PC-3 (cell line): ENCODE results near the gene RNF121. TPM values are rescaled to one million over a fixed set of nuclear protein-coding genes. Genes with fewer than 3 reads are reported as not detected.

Experiments
- ATAC-seq: fragments of 200-7000 bp; cut with Tn5 transposase; 2 replicates; pipeline ENCODE4 v1.9.1; 2020; ENCODE audit warnings: mild to moderate bottlenecking, moderate library complexity
- BruUV-seq: library from RNA; stranded (reverse); fragments of 400-500 nt; replicated peaks from 2 replicates; lab custom pipeline; 2021; lab: Mats Ljungman, UMichigan
- CTCF ChIA-PET: fragments of 300-600 bp; sonication (Branson Sonifier 250); formaldehyde crosslinking; loops from one replicate; lab custom pipeline; 2022; ENCODE audit warnings: antibody characterized with exemption; lab: Charles Lee
- POLR2A ChIA-PET: fragments of 300-600 bp; sonication (Branson Sonifier 250); formaldehyde crosslinking; loops from one replicate; lab custom pipeline; 2022; ENCODE audit warnings: antibody characterized with exemption; ENCODE audit not compliant: unreplicated experiment; lab: Charles Lee
- DNase-seq: peaks from one replicate; pipeline ENCODE4 v3.0.0-alpha.2; 2015
- H2AFZ ChIP-seq: fragments of 300-600 bp; sonication (generic); 2 replicates; pipeline ENCODE4 v1.6.0; 2016; ENCODE audit warnings: antibody characterized with exemption, low read length
- H3F3A ChIP-seq: fragments of 300-600 bp; sonication (generic); one replicate; pipeline ENCODE4 v1.6.0; 2017; ENCODE audit warnings: antibody characterized with exemption, low read length, control low read depth, mild to moderate bottlenecking; ENCODE audit not compliant: unreplicated experiment
- H3K27ac ChIP-seq: fragments of 300-600 bp; sonication (generic); 2 replicates; pipeline ENCODE4 v1.5.1; 2016; ENCODE audit warnings: mild to moderate bottlenecking, low read length
- H3K27me3 ChIP-seq: fragments of 300-600 bp; sonication (generic); 2 replicates; pipeline ENCODE4 v1.6.1; 2016; ENCODE audit warnings: low read length, mixed read lengths
- H3K36me3 ChIP-seq: fragments of 300-600 bp; sonication (generic); 2 replicates; pipeline ENCODE4 v1.6.1; 2016; ENCODE audit warnings: low read depth, mixed run types, low read length, mixed read lengths
- H3K4me1 ChIP-seq: fragments of 300-600 bp; sonication (generic); 2 replicates; pipeline ENCODE4 v1.5.1; 2016; ENCODE audit warnings: low read length; ENCODE audit not compliant: insufficient read depth
- H3K4me2 ChIP-seq: fragments of 300-600 bp; sonication (generic); 2 replicates; pipeline ENCODE4 v1.6.0; 2016; ENCODE audit warnings: low read length
- H3K4me3 ChIP-seq: fragments of 300-600 bp; sonication (generic); 2 replicates; pipeline ENCODE4 v1.5.1; 2016; ENCODE audit warnings: mild to moderate bottlenecking, low read length, mixed read lengths
- H3K79me2 ChIP-seq: fragments of 300-600 bp; sonication (generic); 2 replicates; pipeline ENCODE4 v1.6.1; 2017; ENCODE audit warnings: low read length, mixed read lengths
- H3K9ac ChIP-seq: fragments of 300-600 bp; sonication (generic); 2 replicates; pipeline ENCODE4 v1.6.0; 2016; ENCODE audit warnings: mild to moderate bottlenecking, low read length
- H3K9me2 ChIP-seq: fragments of 300-600 bp; sonication (generic); replicated peaks from 2 replicates; pipeline ENCODE4 v1.6.1; 2016; ENCODE audit warnings: mixed run types, low read length, mixed read lengths
- H3K9me3 ChIP-seq: fragments of 300-600 bp; sonication (generic); 2 replicates; pipeline ENCODE4 v1.6.1; 2016; ENCODE audit warnings: low read length, mixed read lengths
- H4K20me1 ChIP-seq: fragments of 300-600 bp; sonication (generic); 2 replicates; pipeline ENCODE4 v1.6.1; 2016; ENCODE audit warnings: low read length, mixed read lengths
- EZH2 ChIP-seq: fragments of 300-600 bp; sonication (generic); IDR thresholded peaks from one replicate; pipeline ENCODE4 v1.6.1; 2017; ENCODE audit warnings: antibody characterized with exemption, mild to moderate bottlenecking, low read length; ENCODE audit not compliant: unreplicated experiment
- EZH2phosphoT487 ChIP-seq: fragments of 300-600 bp; sonication (generic); IDR thresholded peaks from 2 replicates; pipeline ENCODE4 v1.6.1; 2018; ENCODE audit warnings: mild to moderate bottlenecking, antibody characterized with exemption, low read length, borderline replicate concordance
- intact Hi-C: fragments of 100-400 bp; cut with micrococcal nuclease; formaldehyde crosslinking; loops from 2 replicates; pipeline ENCODE4 v1.9.0; 2023
- total RNA-seq: library from RNA; depleted of rRNA; stranded (reverse); fragments of >200 nt; gene quantifications from 2 replicates; pipeline ENCODE4 v1.2.3, GENCODE V29; 2014
- TF ChIP-seq, protein P1 (sequence below): fragments of 300-600 bp; sonication (generic); conservative IDR thresholded peaks from 2 replicates; pipeline ENCODE4 v1.5.1; 2017; ENCODE audit warnings: antibody characterized with exemption, low read depth, mild to moderate bottlenecking, low read length

RNF121 gene
- total RNA-seq, 1 experiment from 2014 or later: 40.2 TPM

DNA sequence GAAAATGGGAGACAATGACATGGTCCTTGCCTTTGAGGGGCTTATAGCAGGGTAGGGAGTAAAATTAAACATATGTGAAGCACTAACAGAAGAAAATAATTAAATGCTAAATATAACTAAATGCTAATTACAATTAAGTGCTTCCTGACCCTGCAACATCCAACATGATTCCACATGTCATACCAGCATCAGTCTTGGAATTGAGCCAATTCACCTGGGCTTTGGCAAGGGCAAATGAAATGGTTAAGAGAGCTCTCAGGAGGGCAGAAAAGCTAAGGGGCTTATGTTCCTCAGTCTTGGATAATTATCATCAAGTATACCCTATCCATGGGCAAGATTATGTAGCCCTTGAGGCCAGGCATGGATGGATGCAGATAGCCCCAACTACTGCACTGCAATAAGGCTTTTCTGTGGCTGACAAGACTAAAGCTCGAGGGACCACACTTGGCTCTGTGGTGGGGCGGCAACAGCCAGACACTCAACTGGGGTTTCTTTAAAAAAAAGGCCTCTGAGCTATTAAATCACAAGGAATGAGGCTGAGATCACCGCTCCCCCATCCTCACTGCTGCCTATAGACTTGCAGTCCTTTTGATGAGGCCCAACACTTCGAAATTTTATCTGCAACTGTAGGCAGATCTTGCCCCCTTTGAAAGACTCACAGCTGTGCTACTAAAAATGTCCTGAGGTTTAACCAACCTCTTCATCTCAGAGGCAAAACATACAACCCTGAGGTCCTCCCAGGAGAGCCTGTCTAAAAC lies 108.9 kb downstream of the RNF121 start:
- no peak overlapping the region for H2AFZ ChIP-seq
- CTCF ChIA-PET: interaction anchor here (1.2 to 1.3 kb wide), 2 partner anchors 12 to 54 kb away, joined by 6 read pairs; no protein-coding TSS in a partner anchor
- no peak for DNase-seq
- TF ChIP-seq EZH2: no peak
- no peak for TF ChIP-seq EZH2phosphoT487
- TF ChIP-seq, protein P1, sequence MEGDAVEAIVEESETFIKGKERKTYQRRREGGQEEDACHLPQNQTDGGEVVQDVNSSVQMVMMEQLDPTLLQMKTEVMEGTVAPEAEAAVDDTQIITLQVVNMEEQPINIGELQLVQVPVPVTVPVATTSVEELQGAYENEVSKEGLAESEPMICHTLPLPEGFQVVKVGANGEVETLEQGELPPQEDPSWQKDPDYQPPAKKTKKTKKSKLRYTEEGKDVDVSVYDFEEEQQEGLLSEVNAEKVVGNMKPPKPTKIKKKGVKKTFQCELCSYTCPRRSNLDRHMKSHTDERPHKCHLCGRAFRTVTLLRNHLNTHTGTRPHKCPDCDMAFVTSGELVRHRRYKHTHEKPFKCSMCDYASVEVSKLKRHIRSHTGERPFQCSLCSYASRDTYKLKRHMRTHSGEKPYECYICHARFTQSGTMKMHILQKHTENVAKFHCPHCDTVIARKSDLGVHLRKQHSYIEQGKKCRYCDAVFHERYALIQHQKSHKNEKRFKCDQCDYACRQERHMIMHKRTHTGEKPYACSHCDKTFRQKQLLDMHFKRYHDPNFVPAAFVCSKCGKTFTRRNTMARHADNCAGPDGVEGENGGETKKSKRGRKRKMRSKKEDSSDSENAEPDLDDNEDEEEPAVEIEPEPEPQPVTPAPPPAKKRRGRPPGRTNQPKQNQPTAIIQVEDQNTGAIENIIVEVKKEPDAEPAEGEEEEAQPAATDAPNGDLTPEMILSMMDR: no peak
- peaks cover 37% of the 10 kb centered on the region for H3K4me1 ChIP-seq
- no peaks in the 10 kb centered on the region for H3K9me2 ChIP-seq
- H3K9me3 ChIP-seq: no peaks in the 10 kb centered on the region
- H4K20me1 ChIP-seq: 0 out of 2 replicates have a peak, but pooled peaks cover 8% of the 10 kb centered on the region
- no peaks in the 10 kb centered on the region for H3K27me3 ChIP-seq
- ATAC-seq: no peak
- H3K27ac ChIP-seq: no peak overlapping the region
- BruUV-seq: no TSS peak
- H3K4me3 ChIP-seq: no peak overlapping the region
- H3F3A ChIP-seq: no peaks in the 10 kb centered on the region
- POLR2A ChIA-PET: no interaction called here
- peak overlapping the region; percentile 92; the same call in 1 of the 2 replicates for H3K4me2 ChIP-seq
- peaks cover 72% of the 10 kb centered on the region for H3K79me2 ChIP-seq
- H3K9ac ChIP-seq: no peak overlapping the region
- H3K36me3 ChIP-seq: peaks cover 27% of the 10 kb centered on the region
- intact Hi-C loops: no loop called here

DNA sequence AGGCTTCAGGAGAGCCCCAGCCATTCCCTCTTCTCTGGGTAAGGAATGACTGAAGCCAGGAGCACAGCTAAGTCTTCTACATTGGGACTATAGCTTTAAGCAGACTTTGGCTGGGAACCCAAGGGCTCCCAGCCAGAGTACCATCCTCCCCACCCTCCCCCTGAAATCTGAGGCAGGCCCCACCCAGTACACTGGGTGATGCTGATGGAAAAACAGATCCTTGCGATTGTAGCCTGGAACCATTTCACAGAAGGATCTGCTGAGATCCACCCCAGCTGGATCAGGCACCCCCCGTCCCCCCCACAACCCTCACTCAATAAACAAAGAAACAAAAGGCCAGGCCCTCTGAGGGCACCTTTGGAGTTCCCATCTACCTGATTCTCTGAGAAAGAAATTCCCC lies 109.6 kb downstream of the RNF121 start:
- no peak for TF ChIP-seq EZH2
- TF ChIP-seq, protein P1: no peak
- no peak for TF ChIP-seq EZH2phosphoT487
- Histone ChIP-seq H3K27ac (no peak overlapping the region), H3K9ac (no peak overlapping the region), H3K9me3 (no peaks in the 10 kb centered on the region), H3K4me3 (peak overlapping the region; percentile 67; the same call in 1 of the 2 replicates), H2AFZ (no peak overlapping the region), H3K4me2 (peak overlapping the region; percentile 92), H3K36me3 (peaks cover 26% of the 10 kb centered on the region), H3K27me3 (no peaks in the 10 kb centered on the region), H3K79me2 (peaks cover 75% of the 10 kb centered on the region), H3K9me2 (no peaks in the 10 kb centered on the region), H3F3A (no peaks in the 10 kb centered on the region), H3K4me1 (peaks cover 42% of the 10 kb centered on the region), H4K20me1 (0 out of 2 replicates have a peak, but pooled peaks cover 8% of the 10 kb centered on the region)
- ATAC-seq (peak; percentile 2; the same call in 1 of the 2 replicates), DNase-seq (peak; percentile 42)
- BruUV-seq: no TSS peak
- ChIA-PET POLR2A (no interaction called here), CTCF (interaction anchor here (1.2 to 1.3 kb wide), 2 partner anchors 13 to 53 kb away, joined by 6 read pairs; no protein-coding TSS in a partner anchor)
- intact Hi-C loops: no loop called here
